Heart right ventricle (tissue), 16 donors: ENCODE data around the gene FAM171A2. TPM values are rescaled to one million over a fixed set of nuclear protein-coding genes. Genes with fewer than 3 reads are reported as not detected.
"Not testable (repeated sequence)": the region's sequence is repeated elsewhere in the genome, so short reads cannot be mapped to it uniquely, and the experiment has no call there.

ENCODE experiments used
- ATAC-seq, 8 donors: fragments of 200-7000 bp; cut with Tn5 transposase; one replicate each; pipeline ENCODE4 v1.9.1; 2020; ENCODE audit warnings: mild to moderate bottlenecking in 8 of 8, moderate library complexity in 8 of 8, moderate number of reproducible peaks in 1 of 8
- DNase-seq, 2 donors: peaks; one replicate each; pipeline ENCODE4 v3.0.0-alpha.2; 2020
- H3K27ac ChIP-seq, 10 donors: fragments of 200-600 bp; sonication (generic) in 2 of 10; one replicate each; pipeline versions ENCODE4 v1.5.0 to v1.8.0; 2020 to 2022; ENCODE audit warnings: mild to moderate bottlenecking in 3 of 10
- H3K27me3 ChIP-seq, 7 donors: fragments of 200-600 bp; one replicate each; pipeline ENCODE4 v1.8.0; 2021 to 2022; ENCODE audit warnings: mild to moderate bottlenecking in 2 of 7
- H3K36me3 ChIP-seq, 9 donors: fragments of 200-600 bp; sonication (generic) in 1 of 9; one replicate each; pipeline versions ENCODE4 v1.5.0 to v1.8.0; 2020 to 2022; ENCODE audit warnings: mild to moderate bottlenecking in 2 of 9
- H3K4me1 ChIP-seq, 9 donors: fragments of 200-600 bp; sonication (generic) in 1 of 9; one replicate each; pipeline versions ENCODE4 v1.5.0 to v1.8.0; 2020 to 2022; ENCODE audit warnings: mild to moderate bottlenecking in 4 of 9
- H3K4me3 ChIP-seq, 10 donors: fragments of 200-600 bp; sonication (generic) in 2 of 10; one replicate each; pipeline versions ENCODE4 v1.5.0 to v1.8.0; 2020 to 2022; ENCODE audit warnings: mild to moderate bottlenecking in 7 of 10, moderate library complexity in 2 of 10
- H3K9me3 ChIP-seq, 11 donors: fragments of 200-600 bp in 10 of 11; sonication (generic) in 2 of 11; one replicate each; pipeline versions ENCODE4 v1.5.0 to v1.8.0; 2013 to 2022; ENCODE audit warnings: mild to moderate bottlenecking in 2 of 11, control low read depth in 1 of 11, moderate library complexity in 1 of 11
- WGBS, 2 donors: extraction: QIAGEN DNeasy Blood & Tissue Kit; methylation state at CpG; one replicate each; pipeline ENCODE4 v1.1.7; 2013; ENCODE audit warnings: inconsistent platforms in 1 of 2; 5-methylcytosine and 5-hydroxymethylcytosine counted together
- intact Hi-C, 10 donors: fragments of 100-400 bp; cut with DNase I; formaldehyde crosslinking; loops; one replicate each; pipeline versions ENCODE4 v1.11.1 to v1.14.2; 2022
- polyA plus RNA-seq, 2 donors: library from polyadenylated mRNA; stranded (reverse); fragments of 200-250 nt; gene quantifications; one replicate each; pipeline ENCODE4 v1.2.3, GENCODE V29; 2013
- total RNA-seq, 10 donors: library from RNA; stranded (reverse); fragmentation: NEBNext Ultra II Directional in 3 of 10; extraction: Animal tissue kit (Norgen Biotek cat#: 25700) in 3 of 10; gene quantifications; one replicate each; pipeline versions ENCODE4 v1.2.1 to v1.2.4, GENCODE V29; 2021 to 2023
- TF ChIP-seq, protein P1 (sequence below), 9 donors: fragments of 200-600 bp; sonication (generic) in 2 of 9; IDR thresholded peaks; one replicate each; pipeline versions ENCODE4 v1.5.0 to v1.8.0; 2021 to 2022; ENCODE audit warnings: antibody characterized with exemption in 9 of 9, mild to moderate bottlenecking in 5 of 9, moderate library complexity in 1 of 9
- donor health status: Arrhythmogenic right ventricular cardiomyopathy.
- donor health status: ischemic (EF 13 %, LVEDD 7.1; RV severe dilation, severe dysfunction).
- donor health status: healthy with polysubstance abuse.
- donor health status: DM: no; HTN: yes; CAD: no.
- donor health status: DM: no; HTN: no; CAD: no.
- donor health status: ischemic (EF 25% LVEDD 6.9; RV normal size, moderate dysfunction).
- donor health status: ischemic (EF 25% LVEDD 5.7; RV mildly dilated, moderate dysfunction).
- donor health status: healthy.
- donor health status: DM: yes; HTN: yes; CAD: no.
- donor health status: Ischemic cardiomyopathy.
- donor health status: ischemic (EF 35%, LVEDD 5.7; RV mildly dilated, moderate dysfunction).
- donor health status: nonischemic (EF 11% LVEDD 7.7; RV severe dilation, severe dysfunction).
- donor health status: DM: yes; HTN: yes; CAD: no.
- donor health status: PGD.
- donor health status: ischemic (EF 29% LVEDD 5.4; RV normal size, mild dysfunction).
- donor health status: nonischemic (EF 23%, LVEDD 6.1; RV moderate dilation, normal function).

The FAM171A2 gene
- total and polyA plus RNA-seq, 12 donors = 0.25 to 0.95 (median 0.46) TPM

DNA sequence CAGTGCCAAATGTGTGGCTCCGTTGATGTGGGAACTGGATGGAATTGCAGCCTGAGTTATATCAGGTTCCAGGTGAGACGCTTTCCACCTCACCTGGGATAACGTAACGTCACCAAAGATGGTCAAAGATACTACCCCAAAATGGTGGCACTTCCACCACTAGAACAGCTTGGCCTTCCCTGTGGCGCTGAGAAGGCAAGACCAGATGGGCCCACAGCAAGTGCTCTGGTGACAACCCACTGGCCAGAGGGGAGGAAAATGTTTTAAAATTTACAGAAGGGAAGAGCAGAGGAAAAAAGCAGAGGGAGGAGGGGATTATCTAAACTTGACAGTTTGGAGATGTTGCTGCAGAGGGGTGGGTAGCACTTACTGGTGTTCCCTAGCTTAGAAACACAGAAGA is 33.3 kb upstream of the FAM171A2 start:
- 91 to 96% methylated on average over 5 of the region's 5 CpGs for WGBS, 2 donors
- ATAC-seq (no peak), DNase-seq (no peak)
- Histone ChIP-seq H3K4me3 (no peak overlapping the region), H3K27me3 (no peaks in the 10 kb centered on the region), H3K9me3 (no peaks in the 10 kb centered on the region), H3K4me1 (peaks cover 0 to 7% (median 0%) of the 10 kb centered on the region in 9 donors), H3K27ac (no peak overlapping the region), H3K36me3 (peaks cover 0 to 64% (median 36%) of the 10 kb centered on the region in 9 donors)
- TF ChIP-seq, protein P1, sequence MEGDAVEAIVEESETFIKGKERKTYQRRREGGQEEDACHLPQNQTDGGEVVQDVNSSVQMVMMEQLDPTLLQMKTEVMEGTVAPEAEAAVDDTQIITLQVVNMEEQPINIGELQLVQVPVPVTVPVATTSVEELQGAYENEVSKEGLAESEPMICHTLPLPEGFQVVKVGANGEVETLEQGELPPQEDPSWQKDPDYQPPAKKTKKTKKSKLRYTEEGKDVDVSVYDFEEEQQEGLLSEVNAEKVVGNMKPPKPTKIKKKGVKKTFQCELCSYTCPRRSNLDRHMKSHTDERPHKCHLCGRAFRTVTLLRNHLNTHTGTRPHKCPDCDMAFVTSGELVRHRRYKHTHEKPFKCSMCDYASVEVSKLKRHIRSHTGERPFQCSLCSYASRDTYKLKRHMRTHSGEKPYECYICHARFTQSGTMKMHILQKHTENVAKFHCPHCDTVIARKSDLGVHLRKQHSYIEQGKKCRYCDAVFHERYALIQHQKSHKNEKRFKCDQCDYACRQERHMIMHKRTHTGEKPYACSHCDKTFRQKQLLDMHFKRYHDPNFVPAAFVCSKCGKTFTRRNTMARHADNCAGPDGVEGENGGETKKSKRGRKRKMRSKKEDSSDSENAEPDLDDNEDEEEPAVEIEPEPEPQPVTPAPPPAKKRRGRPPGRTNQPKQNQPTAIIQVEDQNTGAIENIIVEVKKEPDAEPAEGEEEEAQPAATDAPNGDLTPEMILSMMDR (IDR thresholded peaks at IDR 0.05) = no peak
- intact Hi-C loops = loop anchor here in 1 of 10 donors (10.0 kb wide), 1 partner anchor 128 kb away; no protein-coding TSS in a partner anchor

DNA sequence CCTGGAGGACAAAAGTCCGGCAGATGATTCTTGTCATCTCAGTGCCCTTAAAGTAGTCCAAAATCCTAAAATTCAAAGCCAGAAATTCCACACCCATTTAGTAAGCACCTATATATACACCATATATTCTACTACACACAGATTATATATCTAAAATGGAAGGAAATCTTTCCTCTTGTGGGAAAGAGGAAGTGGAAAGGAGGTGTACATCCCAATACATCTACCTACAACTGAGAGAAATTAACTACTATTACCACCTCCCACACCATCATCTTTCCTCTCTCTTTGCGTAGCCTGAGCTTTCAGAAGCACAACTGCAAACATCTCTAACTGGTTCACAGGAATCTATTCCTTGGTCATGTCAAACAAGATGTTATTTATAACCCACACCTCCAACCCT is 31.2 kb upstream of the FAM171A2 start:
- Histone ChIP-seq H3K4me1 (peaks cover 0 to 7% (median 0%) of the 10 kb centered on the region in 9 donors), H3K27ac (no peak overlapping the region), H3K27me3 (no peaks in the 10 kb centered on the region), H3K9me3 (no peaks in the 10 kb centered on the region), H3K4me3 (no peak overlapping the region), H3K36me3 (peaks cover 0 to 43% (median 17%) of the 10 kb centered on the region in 9 donors)
- DNase-seq (no peak), ATAC-seq (no peak)
- TF ChIP-seq, protein P1 (IDR thresholded peaks at IDR 0.05) = no peak
- WGBS, 2 donors = 95 to 98% methylated on average over 2 of the region's 2 CpGs
- intact Hi-C loops = loop anchor here in 1 of 10 donors (10.0 kb wide), 1 partner anchor 130 kb away; no protein-coding TSS in a partner anchor

DNA sequence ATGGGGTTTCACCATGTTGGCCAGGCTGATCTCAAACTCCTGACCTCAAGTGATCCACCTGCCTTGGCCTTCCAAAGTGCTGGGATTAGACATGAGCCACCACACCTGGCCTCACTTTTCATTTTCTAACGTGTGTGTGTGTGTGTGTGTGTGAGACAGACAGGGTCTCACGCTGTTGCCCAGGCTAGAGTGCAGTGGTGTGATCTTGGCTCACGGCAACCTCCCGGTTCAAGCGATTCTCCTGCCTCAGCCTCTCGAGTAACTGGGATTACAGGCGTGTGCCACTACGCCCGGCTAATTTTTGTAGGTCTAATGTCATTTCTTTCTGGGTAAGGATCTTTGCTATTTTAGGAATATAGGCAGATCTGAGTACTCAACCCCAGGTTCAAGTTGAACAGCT is 30.5 kb upstream of the FAM171A2 start:
- not testable (repeated sequence) for H3K9me3 ChIP-seq, H3K4me1 ChIP-seq, H3K4me3 ChIP-seq, H3K27ac ChIP-seq, ATAC-seq, DNase-seq, H3K27me3 ChIP-seq
- H3K36me3 ChIP-seq = peaks cover 0 to 36% (median 11%) of the 10 kb centered on the region in 9 donors
- intact Hi-C loops = loop anchor here in 1 of 10 donors (10.0 kb wide), 1 partner anchor 131 kb away; no protein-coding TSS in a partner anchor
- WGBS, 2 donors = 96 to 99% methylated on average over 9 of the region's 9 CpGs

DNA sequence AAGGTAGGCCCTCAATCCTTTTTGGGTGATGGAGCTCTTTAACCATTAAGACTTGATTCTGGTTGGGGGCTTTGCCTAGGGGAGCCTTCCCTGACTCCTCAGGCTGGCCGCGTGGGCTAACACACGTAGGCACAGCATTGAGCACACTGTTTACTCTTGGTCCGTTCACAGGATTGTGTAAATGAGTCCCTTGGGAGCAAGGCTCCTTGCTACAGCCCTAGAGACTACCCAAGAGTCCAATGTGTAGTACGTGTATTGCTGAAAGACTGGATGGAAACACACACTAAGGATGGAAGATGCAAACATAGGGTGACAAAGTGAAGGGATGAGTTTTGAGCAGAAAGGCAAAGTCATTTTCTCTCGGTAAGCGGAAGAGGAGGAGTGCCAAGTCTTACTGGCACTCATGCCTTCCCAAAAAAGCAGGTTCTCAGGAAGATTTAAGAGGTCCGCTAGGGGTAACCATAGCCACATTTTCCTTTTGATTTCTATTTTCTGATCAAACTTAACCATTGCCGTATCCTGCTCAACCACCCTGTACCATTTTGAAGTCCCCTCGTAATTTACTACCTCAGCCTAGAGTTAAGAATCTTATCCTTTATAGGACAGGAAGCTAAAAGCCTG is 26.7 kb upstream of the FAM171A2 start:
- no peaks in the 10 kb centered on the region for H3K9me3 ChIP-seq
- peaks cover 0 to 14% (median 10%) of the 10 kb centered on the region in 9 donors for H3K4me1 ChIP-seq
- H3K36me3 ChIP-seq = peaks cover 0 to 2% (median 0%) of the 10 kb centered on the region in 9 donors
- intact Hi-C loops = loop anchor here in 1 of 10 donors (10.0 kb wide), 1 partner anchor 134 kb away; no protein-coding TSS in a partner anchor
- H3K4me3 ChIP-seq = no peak overlapping the region
- no peak overlapping the region for H3K27ac ChIP-seq
- TF ChIP-seq, protein P1 (IDR thresholded peaks at IDR 0.05) = no peak
- no peak for ATAC-seq
- WGBS, 2 donors = 88 to 91% methylated on average over 10 of the region's 10 CpGs
- DNase-seq = no peak
- H3K27me3 ChIP-seq = peaks cover 0 to 10% (median 0%) of the 10 kb centered on the region in 7 donors

DNA sequence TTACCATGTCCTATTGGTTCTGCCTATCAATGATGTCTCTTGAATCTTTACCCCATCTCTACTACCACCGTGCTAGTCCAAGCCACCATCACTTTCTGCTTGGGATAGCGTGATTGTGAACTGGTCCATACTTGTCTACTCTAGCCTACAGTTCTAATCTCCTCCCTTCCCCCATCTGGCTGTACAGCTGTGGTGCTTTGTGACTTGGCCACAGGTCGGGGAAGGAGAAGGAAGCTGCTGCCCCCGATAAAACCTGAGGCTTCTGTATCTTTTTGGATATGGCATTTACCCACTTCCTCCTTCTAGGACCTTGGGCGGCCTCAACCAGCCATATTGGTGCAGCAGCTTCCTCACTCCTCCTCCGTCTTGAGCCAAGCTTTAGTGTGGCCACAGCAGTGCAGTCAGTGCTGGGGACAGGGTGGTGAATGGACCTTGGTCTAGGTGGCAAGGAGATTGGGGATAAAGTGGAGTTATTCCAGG is 26.1 kb upstream of the FAM171A2 start:
- peaks cover 0 to 20% (median 15%) of the 10 kb centered on the region in 9 donors for H3K4me1 ChIP-seq
- no peak for ATAC-seq
- H3K27ac ChIP-seq = no peak overlapping the region
- intact Hi-C loops = loop anchor here in 3 of 10 donors (5.0 to 10.0 kb wide), 3 partner anchors 88 to 135 kb away; partner anchors contain the start of gene GPATCH8 (in 1 of the 3)
- no peaks in the 10 kb centered on the region for H3K36me3 ChIP-seq
- H3K27me3 ChIP-seq = peaks cover 0 to 16% (median 4%) of the 10 kb centered on the region in 7 donors
- TF ChIP-seq, protein P1 (IDR thresholded peaks at IDR 0.05) = no peak
- DNase-seq = no peak
- H3K4me3 ChIP-seq = no peak overlapping the region
- H3K9me3 ChIP-seq = no peaks in the 10 kb centered on the region
- 78 to 86% methylated on average over 6 of the region's 6 CpGs for WGBS, 2 donors
